NCI-H82 treated with DMSO at 0.1 percent for 48 hours (cell line): ENCODE data around the gene GBP3.
"Not testable (repeated sequence)": the region's sequence is repeated elsewhere in the genome, so short reads cannot be mapped to it uniquely, and the experiment has no call there.

ENCODE experiments used
- DNase-seq: peaks from one replicate; lab custom pipeline; 2025; ENCODE audit not compliant: unreplicated experiment; lab: John Stamatoyannopoulos, UW

The GBP3 gene

DNA sequence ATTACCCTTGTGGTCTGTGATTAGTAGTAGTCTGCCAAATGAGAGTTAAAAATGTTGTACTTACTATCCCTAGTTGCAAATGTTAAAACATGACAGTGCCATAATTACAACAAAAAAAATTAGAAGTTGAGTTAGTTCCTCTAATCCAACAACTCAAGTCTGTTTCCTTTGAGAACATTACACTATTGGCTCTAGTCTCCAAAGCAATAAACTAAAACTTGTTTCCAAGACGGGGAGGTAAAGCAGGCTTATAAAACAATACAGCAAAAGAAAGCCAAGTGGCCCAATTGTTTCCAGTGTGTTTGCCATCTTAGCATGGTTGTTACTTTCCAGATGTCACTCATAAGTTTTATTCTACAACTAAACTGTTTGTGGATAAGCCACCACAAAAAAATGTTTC, 41.8 kb downstream of the GBP3 start:
- DNase-seq: no peak

DNA sequence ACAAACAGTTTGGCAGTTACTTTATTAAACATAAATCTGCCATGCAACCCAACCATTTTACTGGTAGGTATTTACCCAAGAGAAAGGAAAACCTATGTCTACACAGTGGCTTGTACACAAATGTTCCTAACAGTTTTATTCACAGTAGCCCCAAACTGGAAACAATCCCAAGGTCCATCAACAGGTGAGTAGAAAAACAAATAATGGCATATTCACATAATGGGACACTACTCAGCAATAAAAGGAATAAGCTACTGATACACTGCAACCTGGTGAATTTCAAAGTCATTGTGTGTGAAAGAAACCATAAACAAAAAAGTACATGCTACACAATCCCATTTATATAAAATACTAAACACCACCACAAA, 42.9 kb downstream of the GBP3 start:
- DNase-seq: no peak

- no peak for DNase-seq
These were observed 43.5 kb downstream of the GBP3 start for GRCh38 chr1:88979054-88979748.

DNA sequence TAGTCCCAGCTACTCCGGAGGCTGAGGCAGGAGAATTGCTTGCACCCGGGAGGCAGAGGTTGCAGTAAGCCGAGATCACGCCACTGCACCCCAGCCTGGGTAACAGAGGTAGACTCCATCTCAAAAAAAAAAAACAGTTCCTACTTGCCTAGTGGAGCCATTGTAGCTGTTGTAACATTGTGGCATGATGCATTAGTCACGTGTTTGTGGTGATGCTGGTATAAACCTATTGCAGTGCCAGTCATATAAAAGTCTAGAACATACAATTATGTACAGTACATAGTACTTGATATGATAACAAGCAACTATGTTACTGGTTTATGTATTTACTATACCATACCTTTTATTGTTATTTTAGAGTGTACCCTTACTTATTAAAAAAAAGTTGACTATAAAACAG, 46.4 kb downstream of the GBP3 start:
- DNase-seq: no peak

GRCh38 chr1:88974616-88975172, 48.0 kb downstream of the GBP3 start:
- not testable (repeated sequence) for DNase-seq

GRCh38 chr1:88973520-88974137, 49.0 kb downstream of the GBP3 start:
- DNase-seq: no peak

GRCh38 chr1:88961647-88962275, 60.9 kb downstream of the GBP3 start:
- DNase-seq: no peak

DNA sequence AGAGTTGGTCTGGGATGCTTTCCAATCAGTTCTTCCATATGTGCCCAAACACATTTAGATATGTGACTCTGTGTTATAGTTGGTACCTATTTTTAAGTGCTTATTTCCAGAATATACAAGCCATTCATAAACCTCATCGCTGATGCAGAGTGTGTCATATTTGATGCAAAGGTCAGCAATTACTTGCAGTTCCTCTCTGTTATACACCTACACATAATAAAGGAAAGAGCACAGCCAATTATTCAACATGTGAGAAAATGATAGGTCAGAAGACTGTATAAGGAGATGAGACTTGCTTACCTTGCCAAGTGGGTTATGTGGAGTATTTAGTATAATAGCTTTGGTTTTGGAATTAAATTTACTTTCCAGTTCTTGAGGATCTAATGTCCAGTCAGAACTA, 61.6 kb downstream of the GBP3 start:
- DNase-seq: no peak
